OCI-M2 (cell line): Measurements from ENCODE around the gene NAA38.

Experiments used
- DNase-seq: peaks from one replicate; lab custom pipeline; 2025; ENCODE audit not compliant: unreplicated experiment; lab: John Stamatoyannopoulos, UW

Gene NAA38

GRCh38 chr17:7841396-7841914, 15.9 kb downstream of the NAA38 start:
- no peak for DNase-seq

- DNase-seq, result no peak
Measured at GRCh38 chr17:7840875-7841274, 16.5 kb downstream of the NAA38 start.

GRCh38 chr17:7840441-7840840, 16.9 kb downstream of the NAA38 start:
- DNase-seq, result no peak

GRCh38 chr17:7839876-7840261, 17.5 kb downstream of the NAA38 start:
- DNase-seq, result no peak

- no peak for DNase-seq
Measured at GRCh38 chr17:7839190-7839875, 18.0 kb downstream of the NAA38 start.

DNA sequence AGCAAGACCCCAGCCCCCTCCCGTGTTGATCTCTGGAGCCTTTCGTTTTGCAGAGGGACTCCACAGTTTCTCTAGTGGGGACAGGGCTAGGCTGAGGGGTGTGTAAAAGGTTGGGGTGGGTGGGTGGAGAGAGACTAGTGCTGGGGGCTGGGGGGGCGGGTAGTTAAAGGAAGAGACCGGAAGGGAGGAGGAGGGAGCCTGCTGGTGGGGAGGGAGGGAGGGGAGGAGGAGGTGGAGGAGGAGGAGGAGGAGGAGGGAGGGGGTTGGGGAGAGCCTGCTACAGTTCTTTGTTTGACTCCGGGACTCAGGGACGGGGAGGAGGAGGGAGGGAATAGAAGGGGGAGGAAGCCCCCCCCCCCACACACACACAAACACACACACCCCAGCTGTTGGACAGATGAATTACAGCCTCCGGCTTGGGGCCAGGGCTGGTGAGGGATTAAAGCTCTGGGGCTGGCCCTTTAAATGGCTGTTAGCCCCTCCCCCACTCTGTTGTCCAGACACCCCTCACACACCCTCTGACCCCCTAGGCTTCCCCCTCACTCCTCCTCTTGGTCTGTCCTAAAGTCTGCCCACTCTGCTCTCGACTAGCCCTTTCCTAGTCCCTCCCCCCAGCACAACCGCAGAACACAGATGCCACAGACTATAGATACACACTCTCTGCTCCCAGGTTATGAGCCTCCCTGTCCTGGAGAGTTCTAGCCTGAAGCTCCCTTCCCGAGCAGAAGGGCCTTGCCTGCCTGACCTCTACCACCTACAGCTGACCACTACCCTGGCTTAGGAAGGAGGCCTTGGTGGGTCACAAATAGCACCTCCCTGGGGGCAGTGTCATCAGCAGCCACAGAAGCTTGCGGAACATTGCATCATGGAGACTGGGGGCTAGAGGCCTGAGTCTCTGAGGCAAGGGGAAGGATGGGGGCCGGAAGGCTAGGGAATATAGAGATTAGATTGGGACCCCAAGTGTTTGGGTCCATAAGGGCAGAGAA, 19.0 kb downstream of the NAA38 start:
- DNase-seq, result no peak

DNA sequence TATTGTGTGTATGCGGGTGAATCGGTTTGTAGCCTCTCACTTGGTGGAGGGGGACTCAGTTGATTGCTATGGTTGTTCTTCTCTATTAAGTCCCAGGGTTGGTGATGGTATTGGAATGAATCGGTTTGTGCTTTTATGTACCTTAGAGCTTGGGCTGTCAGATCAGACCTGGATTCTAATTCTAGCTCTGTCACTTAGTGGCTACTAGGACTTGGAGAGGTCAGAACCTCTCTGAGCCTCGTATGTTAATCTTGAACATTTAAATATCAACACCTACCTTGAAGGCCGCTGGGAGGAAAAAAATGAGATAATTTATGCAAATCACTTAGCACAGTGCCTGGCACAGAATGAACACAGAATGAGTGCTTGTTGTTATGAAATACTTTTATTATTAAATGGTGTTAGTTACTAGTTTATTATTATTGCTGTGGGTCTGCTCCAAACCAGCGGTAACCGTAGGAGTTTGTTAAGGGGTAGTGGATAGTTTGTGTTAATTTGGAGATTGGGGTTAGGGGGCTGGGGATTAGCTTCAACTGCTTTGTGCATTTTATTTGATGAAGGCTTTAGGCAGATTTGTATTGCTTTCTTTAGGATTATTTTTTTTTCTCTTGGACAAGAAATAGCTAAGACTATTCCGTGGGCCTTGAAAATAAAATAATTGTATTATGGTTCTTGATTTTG, 19.8 kb downstream of the NAA38 start:
- DNase-seq, result no peak

GRCh38 chr17:7836596-7837407, 20.6 kb downstream of the NAA38 start:
- DNase-seq, result peak; percentile 67

- DNase-seq, result no peak
Measured at GRCh38 chr17:7835814-7836595, 21.4 kb downstream of the NAA38 start.

- peak; percentile 85 for DNase-seq
Measured at GRCh38 chr17:7834957-7835813, 22.2 kb downstream of the NAA38 start.

DNA sequence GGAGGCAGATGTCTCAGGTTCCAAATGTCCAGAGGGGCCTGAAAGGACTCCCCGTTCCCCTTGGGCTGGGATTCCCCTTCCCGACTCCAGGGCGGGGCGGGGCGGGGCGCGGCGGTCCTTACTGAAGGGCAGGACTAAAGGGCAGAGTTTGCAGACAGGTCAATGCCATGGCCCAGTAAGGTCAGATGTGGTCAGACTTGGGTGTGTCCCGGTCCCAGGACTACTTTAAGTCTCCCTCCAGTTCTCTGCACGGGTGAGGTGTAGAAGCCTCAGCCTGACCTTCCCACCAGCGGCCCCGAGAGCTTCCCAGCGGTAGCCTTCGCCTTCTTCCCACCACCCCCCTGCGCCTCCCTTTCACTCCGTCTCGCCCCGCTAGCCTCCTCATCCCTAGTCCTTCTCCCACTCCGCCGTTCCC, 22.8 kb downstream of the NAA38 start:
- DNase-seq, result no peak

GRCh38 chr17:7833795-7834541, 23.4 kb downstream of the NAA38 start, which contains the start of gene KDM6B:
Gene KDM6B (plus strand): TSS chr17:7834217. CDS start chr17:7845555, 11,338 bp downstream.
- DNase-seq, result peak; percentile 55

GRCh38 chr17:7833011-7833794, 24.2 kb downstream of the NAA38 start:
- no peak for DNase-seq

GRCh38 chr17:7832431-7832830, 24.9 kb downstream of the NAA38 start:
- no peak for DNase-seq

GRCh38 chr17:7831233-7831632, 26.1 kb downstream of the NAA38 start:
- DNase-seq, result no peak

- DNase-seq, result no peak
Measured at GRCh38 chr17:7830616-7831015, 26.7 kb downstream of the NAA38 start.
